GM08714 (cell line): ENCODE measurements around the gene BBC3.
A peak's percentile ranks its signal among the peaks of the same experiment; 100 is the strongest.
"Not testable (repeated sequence)": the region's sequence is repeated elsewhere in the genome, so short reads cannot be mapped to it uniquely, and the experiment has no call there.

Experiments used
- H3K4me3 ChIP-seq: fragments of 200-500 bp; sonication (Bioruptor generic); 2 replicates; pipeline ENCODE4 v1.5.1; 2014; ENCODE audit warnings: mild to moderate bottlenecking, low read length, inconsistent platforms
- ZNF274 ChIP-seq: IDR thresholded peaks from 2 replicates; pipeline ENCODE4 v1.6.1; 2012; ENCODE audit warnings: mild to moderate bottlenecking, low read depth, low read length

BBC3 gene

DNA sequence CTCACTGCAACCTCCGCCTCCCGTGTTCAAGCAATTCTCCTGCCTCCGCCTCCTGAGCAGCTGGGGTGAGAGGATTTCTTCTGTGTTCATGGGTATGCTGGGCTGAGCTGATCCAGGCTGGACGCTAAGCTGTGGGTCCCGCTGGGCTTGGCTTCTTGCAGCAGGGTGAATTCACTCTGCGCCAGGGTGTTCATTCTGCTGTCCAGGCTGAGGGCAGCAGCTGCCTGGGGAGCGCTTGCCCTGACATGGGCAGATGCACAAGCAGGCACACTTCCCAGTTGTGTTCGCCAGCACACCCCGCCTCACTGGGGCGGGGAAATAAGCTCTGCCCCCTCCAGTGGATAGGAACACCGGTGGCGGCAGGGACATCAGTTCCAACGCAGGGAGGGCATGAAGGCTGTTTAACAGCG lies 36.4 kb upstream of the BBC3 start:
- no peak overlapping the region for H3K4me3 ChIP-seq
- no peak for TF ChIP-seq ZNF274

DNA sequence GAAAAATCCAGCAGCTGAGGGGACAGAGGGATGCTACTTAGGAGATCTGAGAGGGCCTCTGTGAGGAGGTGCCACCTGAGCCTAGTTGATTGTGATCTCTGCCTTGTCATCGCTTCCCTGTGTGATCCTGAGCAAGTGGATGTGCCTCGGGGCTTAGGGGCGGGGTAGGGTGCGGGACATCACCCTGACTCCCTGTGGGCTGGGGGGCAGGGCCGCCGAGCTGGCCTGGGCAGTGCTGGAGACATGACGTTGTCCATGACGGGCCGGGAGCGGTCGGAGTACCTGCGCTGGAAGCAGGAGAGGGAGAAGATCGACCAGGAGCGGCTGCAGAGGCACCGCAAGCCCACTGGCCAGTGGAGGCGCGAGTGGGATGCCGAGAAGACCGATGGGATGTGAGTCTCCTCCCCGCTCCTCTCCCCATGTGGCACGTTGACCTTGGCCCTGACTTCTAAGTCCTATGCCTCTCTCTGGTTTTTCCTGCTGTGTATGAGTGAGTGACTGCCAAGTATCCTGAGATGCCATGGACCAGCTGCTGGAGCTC lies 35.5 kb upstream of the BBC3 start:
- TF ChIP-seq ZNF274 = no peak
- H3K4me3 ChIP-seq = no peak overlapping the region

DNA sequence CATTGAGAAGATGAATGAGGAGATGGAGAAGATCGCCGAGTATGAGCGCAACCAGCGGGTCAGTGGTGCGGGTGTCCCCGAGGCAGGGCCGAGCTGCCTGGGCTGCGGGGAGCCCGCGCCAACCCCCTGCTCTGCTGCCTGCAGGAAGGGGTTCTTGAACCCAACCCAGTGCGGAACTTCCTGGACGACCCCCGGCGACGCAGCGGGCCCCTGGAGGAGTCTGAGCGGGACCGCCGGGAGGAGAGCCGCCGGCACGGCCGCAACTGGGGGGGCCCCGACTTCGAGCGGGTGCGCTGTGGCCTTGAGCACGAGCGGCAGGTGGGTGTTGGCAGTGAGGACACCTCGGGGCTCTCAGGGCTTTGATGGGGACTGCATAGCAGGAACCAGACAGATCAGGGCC lies 33.6 kb upstream of the BBC3 start:
- H3K4me3 ChIP-seq = no peak overlapping the region
- TF ChIP-seq ZNF274 = no peak

DNA sequence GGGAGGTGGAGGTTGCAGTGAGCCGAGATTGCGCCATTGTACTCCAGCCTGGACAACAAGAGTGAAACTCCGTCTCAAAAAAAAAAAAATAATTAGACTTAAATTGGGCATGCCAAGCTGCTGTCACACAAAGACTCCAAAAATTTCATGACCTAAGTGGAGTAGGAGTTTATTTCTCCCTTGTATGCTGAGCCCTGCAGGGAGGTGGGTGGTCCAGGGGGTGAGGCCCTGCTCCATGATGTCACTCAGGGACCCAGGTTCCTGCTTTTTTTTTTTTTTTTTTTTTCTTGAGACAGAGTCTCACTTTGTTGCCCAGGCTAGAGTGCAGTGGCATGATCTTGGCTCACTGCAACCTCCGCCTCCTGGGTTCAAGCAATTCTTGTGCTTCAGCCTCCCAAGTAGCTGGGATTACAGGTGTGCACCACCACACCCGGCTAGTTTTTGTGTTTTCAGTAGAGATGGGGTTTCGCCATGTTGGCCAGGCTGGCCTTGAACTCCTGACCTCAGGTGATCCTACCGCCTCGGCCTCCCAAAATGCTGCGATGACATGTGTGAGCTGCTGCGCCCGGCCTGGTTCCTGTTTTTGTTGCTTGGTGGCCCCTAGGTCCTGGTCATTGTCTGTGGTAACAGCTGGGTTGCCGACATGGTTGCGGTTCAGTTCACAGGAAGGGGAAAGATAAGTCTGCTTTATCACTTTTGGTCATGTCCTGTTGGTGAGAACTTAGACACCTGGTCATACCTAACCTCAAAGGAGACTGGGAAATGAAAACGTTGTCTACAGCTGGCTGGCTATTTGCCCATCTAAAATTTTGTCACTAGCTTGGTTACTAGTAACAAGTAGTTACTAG lies 31.2 kb upstream of the BBC3 start:
- H3K4me3 ChIP-seq = not testable (repeated sequence)

DNA sequence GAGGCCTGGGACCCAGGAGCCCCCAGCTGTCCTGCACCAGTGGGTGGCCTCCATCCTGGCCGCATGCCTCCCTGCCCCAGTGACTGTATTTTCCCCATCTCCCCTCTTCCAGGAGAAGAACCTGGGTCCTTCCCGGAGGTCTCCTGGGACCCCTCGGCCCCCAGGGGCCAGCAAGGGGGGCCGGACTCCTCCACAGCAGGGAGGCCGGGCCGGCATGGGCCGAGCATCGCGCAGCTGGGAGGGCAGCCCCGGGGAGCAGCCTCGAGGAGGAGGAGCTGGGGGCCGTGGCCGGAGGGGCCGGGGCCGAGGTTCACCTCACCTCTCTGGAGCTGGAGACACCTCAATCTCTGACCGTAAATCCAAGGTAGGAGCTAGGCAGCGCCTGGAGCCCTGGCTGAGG lies 29.5 kb upstream of the BBC3 start:
- H3K4me3 ChIP-seq = no peak overlapping the region
- no peak for TF ChIP-seq ZNF274

DNA sequence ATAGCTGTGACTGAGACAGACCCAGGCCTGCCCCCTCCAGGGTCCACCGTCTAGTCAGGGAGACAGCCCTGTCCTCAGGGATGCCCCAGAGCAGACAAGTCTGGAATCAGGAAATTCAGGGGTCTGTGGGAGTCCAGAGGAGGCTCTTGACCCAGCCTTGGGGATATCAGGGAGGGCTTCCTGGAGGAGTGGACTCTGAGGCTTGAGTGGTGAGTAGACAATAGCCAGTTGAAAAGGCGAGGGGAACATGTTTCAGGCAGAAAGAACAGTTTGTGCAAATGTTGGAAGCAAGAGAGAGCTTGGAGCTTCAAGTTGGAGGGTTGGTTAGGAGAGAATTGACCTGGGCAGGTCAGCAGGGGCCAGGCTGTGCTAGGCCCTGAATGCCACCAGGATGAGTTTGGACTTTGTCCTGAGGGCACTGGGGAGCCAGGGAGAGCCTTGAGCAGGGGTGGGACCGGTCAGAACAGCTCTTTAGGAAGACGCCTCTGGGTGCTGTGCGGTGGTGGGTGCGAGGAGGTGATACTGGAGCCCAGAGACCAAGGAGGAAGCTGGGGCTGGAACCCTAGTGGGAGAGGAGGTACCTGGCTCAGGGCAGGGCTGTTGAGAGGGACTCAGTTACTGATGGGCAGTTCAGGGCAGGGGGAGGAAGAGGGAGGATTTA lies 28.0 kb upstream of the BBC3 start:
- H3K4me3 ChIP-seq = no peak overlapping the region
- no peak for TF ChIP-seq ZNF274

DNA sequence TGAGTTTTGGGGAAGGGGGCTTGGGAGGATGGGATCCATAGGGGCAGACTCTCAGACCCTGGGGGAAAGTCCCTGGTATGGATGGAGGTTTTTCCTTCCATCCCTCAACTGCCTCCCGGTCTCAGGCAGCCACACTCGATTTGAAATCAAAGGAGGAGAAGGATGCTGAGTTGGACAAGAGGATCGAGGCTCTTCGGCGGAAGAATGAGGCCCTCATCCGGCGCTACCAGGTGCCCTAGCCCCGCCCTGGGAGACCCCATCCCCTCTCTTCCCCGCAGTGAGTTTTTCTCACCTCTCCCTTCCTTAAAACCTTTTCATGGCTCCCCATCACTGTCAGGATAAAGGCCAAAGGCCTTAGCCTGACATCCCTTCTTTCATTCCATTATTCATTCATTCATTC lies 27.4 kb upstream of the BBC3 start:
- H3K4me3 ChIP-seq = no peak overlapping the region; the same call in 1 of the 2 replicates
- no peak for TF ChIP-seq ZNF274

DNA sequence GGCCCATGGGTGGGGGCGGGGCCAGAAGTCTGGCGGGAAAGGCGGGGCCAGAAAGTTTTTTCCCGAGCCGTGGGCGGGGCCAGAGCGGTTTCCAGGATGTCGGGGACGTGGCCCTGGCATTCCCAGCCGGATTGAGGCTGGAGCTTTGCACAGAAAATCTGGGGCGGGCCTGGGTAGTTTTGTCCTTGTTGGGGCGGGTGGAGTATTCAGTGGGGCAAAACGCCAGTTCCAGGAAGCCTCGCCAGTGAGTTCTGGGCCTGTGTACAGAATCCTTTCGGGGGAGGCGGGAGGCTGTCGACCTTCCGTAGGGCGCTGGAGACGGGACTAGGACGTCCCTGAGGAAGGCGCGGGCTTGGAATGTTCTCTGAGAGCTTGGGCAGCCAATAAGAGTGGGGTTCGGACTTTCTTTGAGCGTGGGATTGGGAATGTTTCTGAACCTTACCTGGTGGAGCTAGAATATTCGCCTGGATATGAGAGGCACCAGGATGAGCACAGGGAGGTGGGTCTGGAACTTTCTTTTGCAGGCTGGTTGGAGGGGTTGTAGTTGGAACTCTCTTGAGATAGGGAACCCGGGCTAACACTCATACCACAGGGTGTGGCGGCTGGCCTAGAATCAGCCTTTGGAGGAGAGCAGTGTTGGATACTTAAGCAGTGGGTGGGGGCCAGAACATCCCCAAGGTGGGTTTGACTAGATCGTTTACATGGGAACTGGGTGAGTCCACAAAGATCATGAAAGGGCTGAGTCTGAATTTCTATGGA lies 26.6 kb upstream of the BBC3 start:
- no peak for TF ChIP-seq ZNF274
- H3K4me3 ChIP-seq = peak overlapping the region; percentile 62

DNA sequence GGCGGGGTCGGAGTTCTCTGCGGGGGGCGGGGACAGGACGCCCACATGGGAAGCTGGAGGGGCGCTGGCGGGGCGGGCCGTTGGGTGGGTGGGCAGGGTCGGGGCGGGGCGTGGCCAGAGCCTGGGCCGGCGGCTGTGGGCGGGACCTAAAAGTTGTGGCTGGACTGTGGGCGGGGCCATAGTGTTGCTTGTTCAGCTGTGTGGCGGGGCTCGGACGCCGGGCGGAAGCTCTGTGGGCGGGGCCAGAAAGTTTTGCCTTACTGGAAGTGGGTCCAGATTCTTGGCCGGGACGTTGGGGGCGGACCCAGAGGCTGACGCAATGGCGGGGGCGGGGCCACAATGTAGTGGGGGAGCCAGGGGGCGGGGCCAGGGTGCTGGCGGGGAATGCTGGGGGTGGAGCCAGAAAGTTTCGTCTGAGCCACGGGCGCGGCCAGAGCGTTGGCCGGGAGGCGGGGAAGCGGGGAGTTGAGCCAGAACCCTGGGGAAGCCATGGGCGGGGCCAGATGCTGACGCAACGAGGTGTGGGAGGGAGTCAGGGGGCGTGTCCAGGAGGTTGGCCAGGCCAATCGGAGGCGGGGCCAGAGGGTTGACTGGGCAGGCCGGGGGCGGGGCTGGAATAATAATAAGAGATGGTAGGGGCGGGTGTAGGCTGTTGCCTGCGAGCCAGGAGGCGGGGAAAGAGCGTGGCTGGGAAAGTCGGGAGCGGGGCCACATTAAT lies 25.9 kb upstream of the BBC3 start:
- no peak for TF ChIP-seq ZNF274
- peak overlapping the region; percentile 69; the same call in 1 of the 2 replicates for H3K4me3 ChIP-seq

DNA sequence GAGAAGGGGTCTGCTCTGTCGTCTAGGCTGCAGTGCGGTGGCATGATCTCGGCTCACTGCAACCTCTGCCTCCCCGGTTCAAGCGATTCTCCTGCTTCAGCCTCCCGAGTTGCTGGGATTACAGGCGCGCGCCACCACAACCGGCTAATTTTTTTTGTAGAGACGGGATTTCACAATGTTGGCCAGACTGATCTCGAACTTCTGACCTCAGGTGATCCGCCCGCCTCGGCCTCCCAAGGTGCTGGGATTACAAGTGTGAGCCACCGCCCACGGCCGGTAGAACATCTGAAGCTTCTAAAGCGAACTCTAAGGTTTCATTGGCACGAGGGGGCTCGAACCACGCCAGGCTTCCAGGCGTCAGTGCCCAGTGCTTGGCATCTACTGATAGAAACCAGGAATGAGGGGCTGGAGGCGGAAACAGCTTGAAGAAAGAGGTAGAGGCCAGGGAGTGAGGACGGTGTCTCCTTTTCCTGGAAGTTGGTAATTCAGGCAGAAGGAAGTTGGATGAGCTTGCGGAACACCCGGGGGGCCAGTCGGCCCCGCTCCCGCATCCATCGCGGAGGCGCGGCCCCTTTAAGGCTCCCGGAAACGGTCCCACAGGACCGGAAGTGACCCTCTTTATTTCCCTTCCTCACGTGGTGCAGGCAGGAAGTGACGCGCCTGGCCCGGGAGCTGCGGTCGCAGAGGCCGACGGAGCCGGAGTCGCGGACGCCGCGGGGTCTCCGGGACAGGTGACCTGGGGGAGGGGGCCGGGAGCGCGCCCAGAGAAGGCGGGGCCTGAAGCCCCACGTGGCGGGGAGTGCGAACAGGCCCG lies 25.1 kb upstream of the BBC3 start, which contains the start of gene CCDC9:
Gene CCDC9, plus strand, starts transcription at position 647 of the 814 bp plus-strand sequence. CDS start 1,876 bp downstream, outside the sequence.
- TF ChIP-seq ZNF274 = no peak
- H3K4me3 ChIP-seq = peak within 1 kb of the TSS; percentile 69

DNA sequence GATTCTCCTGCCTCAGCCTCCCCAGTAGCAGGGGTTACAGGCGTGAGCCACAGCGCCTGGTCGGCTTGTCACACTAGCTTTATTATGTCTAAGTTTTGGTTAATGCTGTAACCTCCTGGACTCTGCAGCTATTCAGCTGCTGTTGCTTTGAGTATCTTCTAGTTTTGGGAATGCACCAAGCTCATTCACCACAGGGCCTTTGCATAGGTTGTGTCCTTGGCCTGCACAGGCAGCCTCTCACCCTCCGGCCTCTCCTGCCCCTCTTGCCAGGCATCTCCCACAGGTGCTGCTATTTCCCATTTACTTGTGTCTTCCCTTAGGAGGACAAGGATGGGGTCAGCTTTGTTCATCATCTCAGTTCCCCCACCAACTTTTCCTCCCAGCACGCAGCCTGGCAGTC lies 23.0 kb upstream of the BBC3 start:
- H3K4me3 ChIP-seq = no peak overlapping the region
- TF ChIP-seq ZNF274 = no peak

DNA sequence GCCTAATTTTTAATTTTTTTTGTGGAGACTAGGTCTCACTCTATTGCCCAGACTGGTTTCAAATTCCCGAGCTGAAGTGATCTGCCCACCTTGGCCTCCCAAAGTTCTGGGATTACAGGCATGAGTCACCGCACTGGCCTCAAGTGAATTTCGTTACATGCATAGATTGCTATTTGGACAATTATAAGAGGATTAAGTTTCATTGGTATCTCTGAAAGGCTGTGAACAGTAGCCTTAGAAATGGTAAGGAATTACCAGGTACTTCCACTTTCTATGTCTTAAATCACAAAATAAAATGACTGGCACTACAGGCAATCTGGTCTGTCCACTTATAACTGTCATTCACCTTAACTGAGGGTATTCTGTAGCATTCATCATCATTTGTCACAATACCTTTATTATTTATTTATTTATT lies 22.5 kb upstream of the BBC3 start:
- no peak for TF ChIP-seq ZNF274
- no peak overlapping the region for H3K4me3 ChIP-seq

DNA sequence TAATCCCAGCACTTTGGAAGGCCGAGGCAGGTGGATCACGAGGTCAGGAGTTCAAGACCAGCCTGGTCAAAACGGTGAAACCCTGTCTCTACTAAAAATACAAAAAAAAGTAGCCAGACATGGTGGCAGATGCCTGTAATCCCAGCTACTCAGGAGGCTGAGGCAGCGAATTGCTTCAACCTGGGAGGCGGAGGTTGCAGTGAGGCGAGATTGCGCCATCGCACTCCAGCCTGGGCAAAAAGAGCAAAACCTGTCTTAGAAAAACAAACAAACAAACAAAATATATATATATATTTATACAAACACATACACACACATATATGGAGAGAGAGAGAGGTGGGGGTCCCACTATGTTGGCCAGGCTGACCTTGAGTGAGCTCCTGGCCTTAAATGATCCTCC lies 22.0 kb upstream of the BBC3 start:
- not testable (repeated sequence) for H3K4me3 ChIP-seq
